ENCODE data around the gene CTRB1. TPM values are rescaled to one million over a fixed set of nuclear protein-coding genes. Genes with fewer than 3 reads are reported as not detected.

Gene CTRB1
- total and polyA plus RNA-seq, 2 of the 13 experiments (the other 11 are each of a cell fraction or from before 2014, with no cell fraction given) = not detected

DNA sequence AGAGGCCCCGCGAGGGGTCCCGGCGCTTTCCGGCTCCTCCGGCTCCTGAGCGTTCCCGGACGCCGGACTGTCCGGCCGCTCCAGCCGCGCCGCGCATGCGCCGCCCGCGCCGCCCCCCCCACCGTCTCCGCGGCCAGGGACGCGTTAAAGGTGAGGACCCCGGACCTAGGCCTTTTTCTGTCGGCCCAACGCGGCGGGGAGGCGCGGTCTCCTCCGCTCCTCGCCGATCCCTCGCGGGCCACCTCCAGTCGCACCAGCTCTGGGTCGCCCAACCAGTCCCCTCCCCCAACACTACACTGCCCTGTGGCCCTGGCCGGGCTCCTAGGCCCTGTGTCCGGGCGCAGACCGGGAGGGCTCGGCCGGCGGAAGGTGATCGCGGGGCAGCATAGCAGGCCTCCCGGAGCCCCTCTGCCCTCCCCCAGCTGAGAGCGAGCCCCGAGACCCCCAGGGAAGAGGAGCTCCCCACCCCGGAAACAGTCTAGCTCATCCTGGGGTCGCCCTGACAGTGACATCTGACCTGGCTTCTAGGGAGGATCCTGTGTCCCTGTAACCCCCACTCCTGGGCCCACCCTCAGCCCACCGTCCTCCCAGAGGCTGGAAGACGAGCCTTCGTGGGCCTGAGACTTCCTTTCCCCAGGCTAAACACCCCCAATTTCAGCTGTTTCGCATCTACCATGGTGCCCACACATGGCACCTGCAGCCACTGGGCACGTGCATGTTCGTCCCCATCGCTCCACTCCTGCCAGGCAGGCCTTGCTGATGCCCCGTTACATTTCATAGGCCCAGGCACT lies 47.3 kb downstream of the CTRB1 start (continued):
- TF ChIP-seq, protein P1, sequence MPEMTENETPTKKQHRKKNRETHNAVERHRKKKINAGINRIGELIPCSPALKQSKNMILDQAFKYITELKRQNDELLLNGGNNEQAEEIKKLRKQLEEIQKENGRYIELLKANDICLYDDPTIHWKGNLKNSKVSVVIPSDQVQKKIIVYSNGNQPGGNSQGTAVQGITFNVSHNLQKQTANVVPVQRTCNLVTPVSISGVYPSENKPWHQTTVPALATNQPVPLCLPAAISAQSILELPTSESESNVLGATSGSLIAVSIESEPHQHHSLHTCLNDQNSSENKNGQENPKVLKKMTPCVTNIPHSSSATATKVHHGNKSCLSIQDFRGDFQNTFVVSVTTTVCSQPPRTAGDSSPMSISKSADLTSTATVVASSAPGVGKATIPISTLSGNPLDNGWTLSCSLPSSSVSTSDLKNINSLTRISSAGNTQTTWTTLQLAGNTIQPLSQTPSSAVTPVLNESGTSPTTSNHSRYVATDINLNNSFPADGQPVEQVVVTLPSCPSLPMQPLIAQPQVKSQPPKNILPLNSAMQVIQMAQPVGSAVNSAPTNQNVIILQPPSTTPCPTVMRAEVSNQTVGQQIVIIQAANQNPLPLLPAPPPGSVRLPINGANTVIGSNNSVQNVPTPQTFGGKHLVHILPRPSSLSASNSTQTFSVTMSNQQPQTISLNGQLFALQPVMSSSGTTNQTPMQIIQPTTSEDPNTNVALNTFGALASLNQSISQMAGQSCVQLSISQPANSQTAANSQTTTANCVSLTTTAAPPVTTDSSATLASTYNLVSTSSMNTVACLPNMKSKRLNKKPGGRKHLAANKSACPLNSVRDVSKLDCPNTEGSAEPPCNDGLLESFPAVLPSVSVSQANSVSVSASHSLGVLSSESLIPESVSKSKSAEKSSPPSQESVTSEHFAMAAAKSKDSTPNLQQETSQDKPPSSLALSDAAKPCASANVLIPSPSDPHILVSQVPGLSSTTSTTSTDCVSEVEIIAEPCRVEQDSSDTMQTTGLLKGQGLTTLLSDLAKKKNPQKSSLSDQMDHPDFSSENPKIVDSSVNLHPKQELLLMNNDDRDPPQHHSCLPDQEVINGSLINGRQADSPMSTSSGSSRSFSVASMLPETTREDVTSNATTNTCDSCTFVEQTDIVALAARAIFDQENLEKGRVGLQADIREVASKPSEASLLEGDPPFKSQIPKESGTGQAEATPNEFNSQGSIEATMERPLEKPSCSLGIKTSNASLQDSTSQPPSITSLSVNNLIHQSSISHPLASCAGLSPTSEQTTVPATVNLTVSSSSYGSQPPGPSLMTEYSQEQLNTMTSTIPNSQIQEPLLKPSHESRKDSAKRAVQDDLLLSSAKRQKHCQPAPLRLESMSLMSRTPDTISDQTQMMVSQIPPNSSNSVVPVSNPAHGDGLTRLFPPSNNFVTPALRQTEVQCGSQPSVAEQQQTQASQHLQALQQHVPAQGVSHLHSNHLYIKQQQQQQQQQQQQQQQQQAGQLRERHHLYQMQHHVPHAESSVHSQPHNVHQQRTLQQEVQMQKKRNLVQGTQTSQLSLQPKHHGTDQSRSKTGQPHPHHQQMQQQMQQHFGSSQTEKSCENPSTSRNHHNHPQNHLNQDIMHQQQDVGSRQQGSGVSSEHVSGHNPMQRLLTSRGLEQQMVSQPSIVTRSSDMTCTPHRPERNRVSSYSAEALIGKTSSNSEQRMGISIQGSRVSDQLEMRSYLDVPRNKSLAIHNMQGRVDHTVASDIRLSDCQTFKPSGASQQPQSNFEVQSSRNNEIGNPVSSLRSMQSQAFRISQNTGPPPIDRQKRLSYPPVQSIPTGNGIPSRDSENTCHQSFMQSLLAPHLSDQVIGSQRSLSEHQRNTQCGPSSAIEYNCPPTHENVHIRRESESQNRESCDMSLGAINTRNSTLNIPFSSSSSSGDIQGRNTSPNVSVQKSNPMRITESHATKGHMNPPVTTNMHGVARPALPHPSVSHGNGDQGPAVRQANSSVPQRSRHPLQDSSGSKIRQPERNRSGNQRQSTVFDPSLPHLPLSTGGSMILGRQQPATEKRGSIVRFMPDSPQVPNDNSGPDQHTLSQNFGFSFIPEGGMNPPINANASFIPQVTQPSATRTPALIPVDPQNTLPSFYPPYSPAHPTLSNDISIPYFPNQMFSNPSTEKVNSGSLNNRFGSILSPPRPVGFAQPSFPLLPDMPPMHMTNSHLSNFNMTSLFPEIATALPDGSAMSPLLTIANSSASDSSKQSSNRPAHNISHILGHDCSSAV (CRISPR knock-in tag; IDR thresholded peaks at IDR 0.05; ENCODE audit: borderline replicate concordance) = no peak
- TF ChIP-seq ZNF3 (CRISPR knock-in tag; IDR thresholded peaks at IDR 0.05) = no peak
- TF ChIP-seq ZSCAN31 (CRISPR knock-in tag; IDR thresholded peaks at IDR 0.05; ENCODE audit: low read depth) = peak; percentile 68; the same call in 1 of the 2 replicates
- peak; percentile 63; the same call in 1 of the 2 replicates for TF ChIP-seq MIER3 (CRISPR knock-in tag; IDR thresholded peaks at IDR 0.05; ENCODE audit: borderline replicate concordance)
- TF ChIP-seq, protein P2, sequence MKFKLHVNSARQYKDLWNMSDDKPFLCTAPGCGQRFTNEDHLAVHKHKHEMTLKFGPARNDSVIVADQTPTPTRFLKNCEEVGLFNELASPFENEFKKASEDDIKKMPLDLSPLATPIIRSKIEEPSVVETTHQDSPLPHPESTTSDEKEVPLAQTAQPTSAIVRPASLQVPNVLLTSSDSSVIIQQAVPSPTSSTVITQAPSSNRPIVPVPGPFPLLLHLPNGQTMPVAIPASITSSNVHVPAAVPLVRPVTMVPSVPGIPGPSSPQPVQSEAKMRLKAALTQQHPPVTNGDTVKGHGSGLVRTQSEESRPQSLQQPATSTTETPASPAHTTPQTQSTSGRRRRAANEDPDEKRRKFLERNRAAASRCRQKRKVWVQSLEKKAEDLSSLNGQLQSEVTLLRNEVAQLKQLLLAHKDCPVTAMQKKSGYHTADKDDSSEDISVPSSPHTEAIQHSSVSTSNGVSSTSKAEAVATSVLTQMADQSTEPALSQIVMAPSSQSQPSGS (CRISPR knock-in tag; IDR thresholded peaks at IDR 0.05) = peak; percentile 76; the same call in 1 of the 2 replicates
- peak; percentile 63; the same call in 1 of the 2 replicates for TF ChIP-seq ELF1 (CRISPR knock-in tag; IDR thresholded peaks at IDR 0.05)
- no peak for TF ChIP-seq NFE2L2 (IDR thresholded peaks at IDR 0.05; ENCODE audit: low read length)
- TF ChIP-seq SP140L (CRISPR knock-in tag; IDR thresholded peaks at IDR 0.05; ENCODE audit: borderline replicate concordance) = no peak
- TF ChIP-seq ZNF543 (CRISPR knock-in tag; IDR thresholded peaks at IDR 0.05) = peak; percentile 67; the same call in 1 of the 2 replicates
- peak; percentile 70 for TF ChIP-seq ARNTL (CRISPR knock-in tag; IDR thresholded peaks at IDR 0.05)
- TF ChIP-seq, protein P3, sequence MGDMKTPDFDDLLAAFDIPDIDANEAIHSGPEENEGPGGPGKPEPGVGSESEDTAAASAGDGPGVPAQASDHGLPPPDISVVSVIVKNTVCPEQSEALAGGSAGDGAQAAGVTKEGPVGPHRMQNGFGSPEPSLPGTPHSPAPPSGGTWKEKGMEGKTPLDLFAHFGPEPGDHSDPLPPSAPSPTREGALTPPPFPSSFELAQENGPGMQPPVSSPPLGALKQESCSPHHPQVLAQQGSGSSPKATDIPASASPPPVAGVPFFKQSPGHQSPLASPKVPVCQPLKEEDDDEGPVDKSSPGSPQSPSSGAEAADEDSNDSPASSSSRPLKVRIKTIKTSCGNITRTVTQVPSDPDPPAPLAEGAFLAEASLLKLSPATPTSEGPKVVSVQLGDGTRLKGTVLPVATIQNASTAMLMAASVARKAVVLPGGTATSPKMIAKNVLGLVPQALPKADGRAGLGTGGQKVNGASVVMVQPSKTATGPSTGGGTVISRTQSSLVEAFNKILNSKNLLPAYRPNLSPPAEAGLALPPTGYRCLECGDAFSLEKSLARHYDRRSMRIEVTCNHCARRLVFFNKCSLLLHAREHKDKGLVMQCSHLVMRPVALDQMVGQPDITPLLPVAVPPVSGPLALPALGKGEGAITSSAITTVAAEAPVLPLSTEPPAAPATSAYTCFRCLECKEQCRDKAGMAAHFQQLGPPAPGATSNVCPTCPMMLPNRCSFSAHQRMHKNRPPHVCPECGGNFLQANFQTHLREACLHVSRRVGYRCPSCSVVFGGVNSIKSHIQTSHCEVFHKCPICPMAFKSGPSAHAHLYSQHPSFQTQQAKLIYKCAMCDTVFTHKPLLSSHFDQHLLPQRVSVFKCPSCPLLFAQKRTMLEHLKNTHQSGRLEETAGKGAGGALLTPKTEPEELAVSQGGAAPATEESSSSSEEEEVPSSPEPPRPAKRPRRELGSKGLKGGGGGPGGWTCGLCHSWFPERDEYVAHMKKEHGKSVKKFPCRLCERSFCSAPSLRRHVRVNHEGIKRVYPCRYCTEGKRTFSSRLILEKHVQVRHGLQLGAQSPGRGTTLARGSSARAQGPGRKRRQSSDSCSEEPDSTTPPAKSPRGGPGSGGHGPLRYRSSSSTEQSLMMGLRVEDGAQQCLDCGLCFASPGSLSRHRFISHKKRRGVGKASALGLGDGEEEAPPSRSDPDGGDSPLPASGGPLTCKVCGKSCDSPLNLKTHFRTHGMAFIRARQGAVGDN (CRISPR knock-in tag; IDR thresholded peaks at IDR 0.05) = peak; percentile 88
- TF ChIP-seq ZNF766 (CRISPR knock-in tag; IDR thresholded peaks at IDR 0.05; ENCODE audit: borderline replicate concordance) = peak; percentile 82; the same call in 1 of the 2 replicates
- peak; percentile 25; the same call in 1 of the 2 replicates for TF ChIP-seq ZNF143 (CRISPR knock-in tag; IDR thresholded peaks at IDR 0.05)
- TF ChIP-seq AHR (CRISPR knock-in tag; IDR thresholded peaks at IDR 0.05) = peak; percentile 74; the same call in 1 of the 2 replicates
- no peak for TF ChIP-seq SMARCE1 (IDR thresholded peaks at IDR 0.05; ENCODE audit: borderline replicate concordance)
- peak; percentile 50 for TF ChIP-seq SKI (IDR thresholded peaks at IDR 0.05; ENCODE audit: partially characterized antibody)
